UCSD-AML1 (cell line): ENCODE results near the gene OLA1.

Experiments
- DNase-seq: peaks from one replicate; lab custom pipeline; 2025; ENCODE audit not compliant: unreplicated experiment; lab: John Stamatoyannopoulos, UW

Gene OLA1

DNA sequence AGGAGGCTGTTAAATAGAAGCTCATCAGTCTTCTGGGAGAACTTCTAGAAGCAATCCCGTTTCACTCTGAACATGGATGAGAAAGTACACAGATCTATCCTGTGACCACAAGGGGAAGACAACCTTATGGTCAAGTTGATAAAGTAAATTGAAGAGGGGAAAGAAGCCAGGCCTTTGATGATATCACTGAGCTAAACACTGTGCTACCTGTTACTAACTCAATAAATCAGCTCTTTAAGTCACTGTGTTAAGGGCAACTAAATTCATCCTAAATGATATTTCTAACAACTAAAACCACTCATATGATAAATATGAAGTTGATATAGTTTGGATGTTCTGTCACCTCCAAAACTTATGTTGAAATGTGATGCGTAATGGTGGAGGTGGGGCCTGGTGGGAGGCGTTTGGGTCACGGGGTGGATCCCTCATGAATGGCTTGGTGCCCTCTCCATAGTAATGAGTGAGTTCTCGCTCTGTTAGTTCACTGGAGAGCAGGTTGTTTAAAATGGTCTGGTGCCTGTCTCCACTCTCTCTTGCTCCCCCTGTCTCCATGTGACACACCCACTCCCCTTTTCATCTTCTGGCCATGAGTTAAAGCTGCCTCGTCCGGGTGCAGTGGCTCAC is 23.6 kb downstream of the OLA1 start:
- DNase-seq, result no peak

DNA sequence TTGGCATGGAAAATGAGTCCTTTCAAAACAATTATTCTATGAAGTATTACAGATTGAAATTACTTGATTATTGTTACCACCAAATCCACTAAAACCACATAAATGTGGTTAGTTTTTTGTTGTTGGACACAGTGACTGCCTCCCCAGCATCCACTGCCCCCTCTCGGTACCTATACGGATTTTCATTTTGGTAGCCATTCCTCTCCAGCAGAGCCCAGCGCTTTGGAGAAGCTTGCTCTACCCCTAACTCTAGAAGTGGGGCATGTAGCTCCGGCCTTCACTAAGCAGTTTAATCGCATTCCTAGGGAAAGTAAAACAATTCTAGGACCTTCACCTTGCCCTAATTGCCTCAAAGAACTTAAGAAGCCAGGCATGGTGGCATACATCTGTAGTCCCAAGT is 24.2 kb downstream of the OLA1 start:
- DNase-seq, result no peak

DNA sequence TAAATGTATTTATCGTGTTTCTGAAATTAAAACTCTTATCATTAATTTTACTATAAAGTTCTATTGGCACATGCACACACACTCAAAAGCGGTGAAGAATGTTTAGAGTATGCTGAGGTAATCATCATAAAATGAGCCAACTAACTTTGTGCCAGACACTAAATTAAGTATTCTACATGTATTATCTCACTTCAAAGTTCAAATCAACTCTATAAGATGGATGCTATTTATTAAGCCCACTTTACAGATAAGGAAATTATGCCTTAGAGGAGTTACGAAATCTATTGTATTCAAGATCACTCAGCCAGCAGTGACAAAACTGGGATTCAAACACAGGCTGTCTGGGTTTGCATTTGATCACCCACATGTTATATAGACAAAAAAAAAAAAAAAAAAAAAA is 24.9 kb downstream of the OLA1 start:
- DNase-seq, result no peak

DNA sequence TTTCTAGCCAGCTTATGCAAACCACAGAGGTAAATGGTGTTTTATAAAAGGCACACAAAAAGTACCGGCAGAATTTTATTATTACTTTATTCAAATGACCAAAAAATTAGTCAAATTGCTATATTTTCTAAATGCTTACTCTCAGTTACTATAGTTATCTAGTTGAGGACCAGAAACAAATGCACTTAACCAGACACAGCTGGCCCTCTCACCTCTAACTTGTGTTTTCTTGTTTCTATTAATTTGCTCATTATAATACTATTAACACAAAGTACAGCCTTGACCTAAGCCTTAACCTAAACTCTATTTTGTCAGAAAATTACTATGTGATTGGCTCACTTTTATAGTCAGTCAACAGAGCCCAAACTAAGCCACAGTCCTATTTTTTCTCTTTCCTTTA is 26.2 kb downstream of the OLA1 start:
- DNase-seq, result no peak

DNA sequence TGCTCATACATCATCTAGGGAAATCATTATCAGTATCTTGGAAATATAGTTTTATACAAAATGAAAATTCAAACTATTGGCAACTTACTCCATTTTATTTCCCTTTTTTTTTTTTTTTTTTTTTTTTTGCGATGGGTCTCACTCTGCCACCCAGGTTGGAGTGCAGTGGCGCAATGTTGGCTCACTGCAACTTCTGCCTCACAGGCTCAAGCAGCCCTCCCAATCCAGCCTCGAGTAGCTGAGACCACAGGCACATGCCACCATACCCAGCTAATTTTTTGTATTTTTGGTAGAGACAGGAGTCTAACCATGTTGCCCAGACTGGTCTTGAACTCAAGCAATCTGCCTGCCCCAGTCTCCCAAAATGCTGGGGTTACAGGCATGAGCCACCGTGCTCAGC is 29.0 kb downstream of the OLA1 start:
- no peak for DNase-seq

DNA sequence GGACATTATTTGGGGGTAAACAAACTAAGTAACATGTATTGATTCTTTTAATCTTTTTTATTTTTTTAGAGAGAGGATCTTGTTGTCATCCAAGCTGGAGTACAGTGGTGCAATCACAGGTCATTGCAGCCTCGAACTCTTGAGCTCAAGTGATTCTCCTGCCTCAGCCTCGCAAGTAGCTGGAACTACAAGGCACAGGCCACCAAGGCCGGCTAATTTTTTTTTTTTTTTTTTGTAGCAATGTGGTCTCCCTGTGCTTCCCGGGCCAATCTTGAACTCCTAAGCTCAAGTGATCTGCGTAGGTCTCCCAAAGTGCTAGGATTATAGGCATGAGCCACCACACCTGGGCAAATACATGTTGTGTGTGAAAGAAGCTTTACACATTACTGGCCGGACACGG is 29.6 kb downstream of the OLA1 start:
- no peak for DNase-seq

DNA sequence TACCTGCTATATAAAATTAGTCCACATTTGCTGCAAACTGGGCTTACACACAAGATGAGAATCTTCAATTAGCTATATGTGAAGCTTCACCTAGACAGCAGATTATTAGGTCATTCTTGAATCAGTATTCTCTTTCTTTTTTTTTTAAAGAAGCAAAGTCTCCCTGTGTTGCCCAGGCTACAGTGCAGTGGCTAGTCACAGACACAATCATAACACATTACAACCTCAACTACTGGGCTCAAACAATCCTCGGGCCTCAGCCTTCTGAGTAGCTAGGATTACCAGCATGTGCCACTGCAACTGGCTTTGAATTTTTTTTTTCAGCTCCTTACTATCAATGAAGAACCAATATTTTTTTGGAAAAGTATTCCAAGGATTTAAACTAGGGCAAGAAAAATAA is 30.5 kb downstream of the OLA1 start:
- DNase-seq, result no peak

DNA sequence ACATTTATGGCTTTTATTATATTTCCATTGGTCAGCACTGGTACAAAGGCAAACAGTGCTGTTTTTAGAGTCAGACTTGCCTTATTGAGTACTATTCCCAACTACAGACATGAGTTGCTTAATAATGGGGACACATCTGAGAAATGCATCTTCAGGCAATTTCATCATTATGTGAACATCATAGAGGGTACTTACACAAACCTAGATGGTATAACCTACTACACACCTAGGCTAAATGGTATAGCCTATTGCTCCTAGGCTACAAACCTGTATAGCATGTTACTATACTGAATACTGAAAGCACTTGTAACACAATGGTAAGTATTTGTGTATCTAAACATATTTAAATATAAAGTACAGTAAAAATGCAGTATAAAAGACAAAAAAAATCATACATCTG is 36.4 kb downstream of the OLA1 start:
- no peak for DNase-seq

DNA sequence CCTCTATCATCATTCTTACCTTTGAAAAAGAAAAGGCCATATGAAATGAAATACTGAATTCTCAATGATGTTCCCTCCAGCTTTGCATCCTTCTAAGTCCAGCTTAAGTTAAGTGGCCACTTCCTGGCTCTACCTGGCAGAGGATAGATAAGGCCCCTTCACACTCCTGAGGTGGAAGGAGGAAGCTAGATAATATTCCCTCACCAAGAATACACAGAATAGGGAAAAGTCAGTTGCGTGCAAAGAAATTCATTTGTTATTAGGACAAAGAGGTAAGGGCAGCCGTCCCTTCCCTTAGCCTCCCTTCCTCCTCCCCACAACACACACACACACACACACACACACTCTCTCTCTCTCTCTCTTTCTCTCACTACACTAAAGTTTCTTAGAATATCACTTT is 37.5 kb downstream of the OLA1 start:
- DNase-seq, result no peak

DNA sequence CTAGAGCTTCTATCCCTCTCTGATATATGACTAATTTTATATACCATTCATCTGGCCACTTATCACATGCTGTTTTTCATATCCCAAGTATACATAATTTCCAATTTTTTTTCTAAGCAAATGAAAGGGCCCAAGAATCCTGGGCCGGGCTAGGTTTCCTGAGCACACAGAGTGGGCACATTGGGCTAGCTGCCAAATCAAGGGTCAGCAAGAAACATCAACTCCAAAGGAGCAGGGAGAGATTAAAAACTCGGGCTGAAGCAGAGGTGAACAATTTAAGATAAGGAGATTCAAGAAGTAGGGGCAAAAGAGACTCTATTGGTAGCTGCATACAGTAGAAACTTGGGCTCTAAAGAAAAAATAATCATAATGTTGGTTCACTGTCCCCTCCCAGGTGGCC is 39.0 kb downstream of the OLA1 start:
- DNase-seq, result no peak

DNA sequence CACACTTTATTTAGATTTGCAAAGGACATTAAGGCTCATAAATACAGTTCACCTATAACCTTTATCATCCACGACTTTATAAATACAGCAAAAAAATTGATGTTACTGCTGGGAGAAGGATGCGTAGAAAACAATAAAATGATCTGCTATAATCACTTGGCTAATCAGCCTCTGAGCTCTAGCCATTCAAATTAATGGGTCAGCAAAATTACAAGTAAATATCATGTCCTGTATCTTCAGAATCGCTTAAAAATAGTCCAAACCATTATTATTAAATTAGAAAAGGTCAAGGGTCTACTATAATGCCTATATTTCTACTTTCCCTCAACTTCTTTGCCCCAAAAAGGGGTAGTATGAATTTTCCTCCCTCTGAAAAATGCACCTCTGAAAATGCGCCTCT is 40.3 kb downstream of the OLA1 start:
- no peak for DNase-seq

DNA sequence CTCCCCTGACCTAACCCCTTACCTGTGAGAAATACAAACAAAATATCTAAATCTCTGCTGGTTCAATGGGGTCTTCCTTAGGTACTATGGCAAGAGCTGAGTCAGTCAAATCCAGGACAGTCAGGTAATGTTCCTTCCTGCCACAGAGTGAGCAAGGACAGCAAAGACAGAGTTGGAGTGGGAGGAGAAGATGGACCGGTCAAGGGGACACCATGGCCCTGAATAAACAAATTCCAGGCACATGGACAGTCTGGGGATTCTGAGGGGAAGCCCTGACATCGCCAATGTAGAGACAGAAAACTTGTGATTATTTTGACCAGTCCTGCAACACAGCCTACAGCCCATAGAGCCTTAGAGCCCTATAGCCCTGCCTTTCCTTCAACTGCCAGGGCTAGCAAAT is 42.8 kb downstream of the OLA1 start:
- DNase-seq, result no peak

DNA sequence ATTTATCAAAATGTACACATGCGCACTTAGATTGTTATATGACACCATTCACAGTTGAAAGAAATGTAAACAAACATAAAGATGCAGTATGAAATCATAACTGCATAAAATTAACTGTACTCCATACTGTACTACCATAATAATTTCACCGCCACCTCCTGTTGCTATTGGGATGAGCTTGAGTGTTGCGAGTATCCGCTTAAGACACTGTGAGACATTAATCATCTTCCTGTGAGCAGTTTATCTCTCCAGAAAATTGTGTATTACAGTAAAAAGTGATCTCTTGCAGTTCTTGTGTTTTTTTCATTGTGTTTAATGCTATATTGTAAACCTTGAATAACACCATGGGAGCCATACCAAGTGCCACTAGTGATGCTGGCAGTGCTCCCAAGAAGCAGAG is 46.1 kb downstream of the OLA1 start:
- DNase-seq, result no peak

DNA sequence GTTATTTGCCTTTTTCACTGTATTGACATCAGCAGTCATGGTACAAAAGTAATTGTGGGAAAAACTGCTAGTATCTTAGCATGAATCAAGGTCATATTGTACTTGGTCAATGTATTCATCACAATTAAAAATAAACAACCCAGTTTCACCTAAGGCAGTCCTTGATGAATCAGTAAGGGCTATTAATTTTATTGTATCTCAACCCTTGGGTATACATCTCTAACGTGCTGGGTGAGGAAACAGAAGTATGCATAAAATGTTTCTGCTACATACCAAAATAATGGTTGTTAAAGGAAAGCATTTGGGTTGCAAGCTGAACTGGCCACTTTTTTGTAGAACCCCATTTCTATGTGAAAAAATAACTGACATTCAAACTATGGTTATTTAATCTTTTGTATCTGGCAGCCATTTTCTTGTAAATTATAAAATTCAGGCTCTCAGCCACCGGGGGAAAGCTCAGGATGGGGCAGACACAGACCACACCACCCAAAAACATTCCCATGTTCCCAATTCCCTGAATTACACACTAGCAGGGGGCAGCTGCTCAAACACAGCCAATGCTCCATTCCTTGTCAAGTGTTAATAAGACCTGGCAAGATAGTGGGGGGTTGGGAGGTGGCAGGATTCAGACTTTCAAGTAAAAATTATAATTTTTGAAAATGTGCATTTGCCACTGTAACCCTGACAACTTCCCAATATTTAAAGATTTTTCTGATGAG is 49.3 kb downstream of the OLA1 start:
- no peak for DNase-seq

DNA sequence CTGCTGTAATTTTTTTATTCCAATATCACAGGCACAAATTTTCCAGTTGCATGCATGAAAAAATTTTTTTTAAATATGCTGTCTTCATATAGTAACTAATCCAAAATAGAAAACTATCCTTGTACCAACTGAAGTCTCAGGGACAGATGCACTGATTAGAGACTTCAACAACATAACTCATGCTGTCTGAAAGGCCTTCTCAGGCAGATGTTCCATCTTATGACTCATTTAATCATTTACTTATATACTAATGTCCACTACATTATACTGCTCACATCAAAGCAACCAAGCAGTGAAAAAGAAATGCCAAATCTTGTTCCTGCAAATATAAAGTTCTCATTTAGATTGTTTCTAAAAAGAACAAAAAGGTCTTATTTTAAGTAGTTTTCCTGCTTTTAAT is 53.1 kb downstream of the OLA1 start:
- DNase-seq, result no peak

DNA sequence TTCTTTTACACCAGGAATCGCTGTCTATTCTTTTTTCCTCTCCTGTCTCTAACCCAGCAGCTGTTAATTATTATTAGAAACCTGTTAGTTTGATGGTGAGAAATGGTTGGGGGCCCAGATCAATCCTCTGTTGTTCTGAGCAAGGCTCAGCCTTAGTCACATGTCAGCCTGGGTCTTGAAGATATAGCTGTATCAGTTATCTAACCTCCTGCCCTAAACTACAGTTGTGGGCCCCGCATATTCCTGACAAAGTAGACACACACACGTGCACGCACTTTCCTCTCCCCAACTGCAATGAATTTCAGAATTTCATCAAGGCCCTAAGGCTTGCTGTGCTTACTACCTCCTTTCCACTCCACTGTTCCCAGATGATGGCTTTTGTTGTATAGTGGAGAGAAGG is 54.6 kb downstream of the OLA1 start:
- DNase-seq, result no peak

DNA sequence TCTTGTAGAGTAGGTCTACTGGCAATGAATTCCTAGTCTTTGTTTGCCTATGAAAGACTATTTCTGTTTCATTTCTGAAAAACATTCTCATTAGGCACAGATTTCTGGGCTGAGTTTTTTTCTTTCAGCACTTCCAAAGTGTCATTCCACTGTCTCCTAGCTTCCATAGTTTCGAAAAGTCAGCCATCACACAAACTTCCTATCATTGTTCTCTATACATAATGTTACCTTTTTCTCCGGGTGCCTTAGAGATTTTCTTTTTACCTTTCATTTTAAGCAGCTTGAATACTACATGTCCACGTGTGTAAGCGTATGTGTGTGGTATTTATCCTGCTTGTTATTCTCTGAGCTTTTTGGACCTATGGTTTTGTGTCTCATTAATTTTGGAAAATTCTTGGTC is 55.7 kb downstream of the OLA1 start:
- no peak for DNase-seq

DNA sequence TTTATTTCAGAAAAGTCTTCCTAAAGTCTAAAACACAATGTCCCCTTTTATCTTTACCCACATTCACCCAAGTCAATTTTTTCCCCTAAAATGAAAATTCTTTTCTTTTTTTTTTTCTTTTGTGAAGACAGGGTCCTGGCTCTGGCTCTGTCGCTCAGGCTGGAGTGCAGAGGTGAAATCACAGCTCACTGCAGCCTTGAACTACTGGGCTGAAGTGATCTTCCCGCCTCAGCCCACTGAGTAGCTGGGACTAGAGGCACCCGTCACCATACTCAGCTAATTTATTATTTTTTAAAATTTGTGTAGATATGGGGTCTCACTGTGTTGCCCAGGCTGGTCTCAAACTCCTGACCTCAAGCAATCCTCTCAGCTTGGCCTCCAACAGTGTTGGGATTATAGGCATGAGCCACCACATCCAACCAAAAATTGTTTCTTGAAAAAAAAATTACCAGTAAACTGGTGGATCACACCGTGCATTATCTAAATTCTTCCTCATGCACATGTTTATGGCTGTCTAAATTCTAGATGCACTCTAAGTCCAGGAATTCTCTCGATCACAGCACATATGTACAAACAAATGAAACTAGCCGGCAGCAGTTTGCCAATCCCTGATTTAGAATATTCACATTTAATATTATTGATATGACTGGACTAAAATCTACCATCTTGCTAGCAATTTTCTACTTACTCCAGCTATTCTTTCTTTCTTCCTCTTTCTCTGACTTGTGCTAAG is 56.8 kb downstream of the OLA1 start:
- DNase-seq, result no peak

DNA sequence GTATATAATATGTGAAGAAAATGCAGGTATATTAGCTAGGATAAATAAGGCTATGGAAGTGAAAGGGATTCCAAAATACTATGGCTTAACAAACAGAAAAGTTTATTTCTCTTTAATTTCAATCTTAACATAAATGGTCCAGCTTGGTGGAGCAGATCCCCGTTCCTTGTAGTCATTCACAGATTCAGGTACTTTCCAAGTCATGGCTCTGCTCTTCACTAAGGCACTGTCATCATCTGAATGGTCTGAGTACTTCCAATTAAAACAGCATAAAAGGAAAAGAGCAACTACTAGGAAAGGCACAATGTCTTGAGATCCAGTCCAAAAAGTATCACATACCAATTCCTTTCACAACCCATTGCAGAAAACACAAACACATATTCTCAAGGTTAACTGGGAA is 63.4 kb downstream of the OLA1 start:
- DNase-seq, result no peak

DNA sequence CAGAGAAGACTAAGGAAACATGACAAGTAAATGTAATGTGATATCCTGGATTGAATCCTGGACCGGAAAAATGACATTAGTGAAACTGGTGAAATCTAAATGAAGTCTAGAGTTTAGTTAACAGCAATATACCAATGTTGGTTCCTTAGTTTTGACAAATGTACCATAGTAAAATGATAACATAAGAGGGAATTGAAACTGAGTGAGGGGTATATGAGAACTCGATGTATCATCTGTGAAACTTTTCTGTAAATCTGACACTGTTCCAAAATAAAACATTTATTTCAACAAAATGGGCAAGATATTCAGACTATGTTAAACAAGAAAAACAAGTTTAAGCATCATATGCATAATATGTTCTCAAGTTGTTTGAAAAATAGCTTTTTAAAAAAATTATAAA is 63.8 kb downstream of the OLA1 start:
- no peak for DNase-seq

DNA sequence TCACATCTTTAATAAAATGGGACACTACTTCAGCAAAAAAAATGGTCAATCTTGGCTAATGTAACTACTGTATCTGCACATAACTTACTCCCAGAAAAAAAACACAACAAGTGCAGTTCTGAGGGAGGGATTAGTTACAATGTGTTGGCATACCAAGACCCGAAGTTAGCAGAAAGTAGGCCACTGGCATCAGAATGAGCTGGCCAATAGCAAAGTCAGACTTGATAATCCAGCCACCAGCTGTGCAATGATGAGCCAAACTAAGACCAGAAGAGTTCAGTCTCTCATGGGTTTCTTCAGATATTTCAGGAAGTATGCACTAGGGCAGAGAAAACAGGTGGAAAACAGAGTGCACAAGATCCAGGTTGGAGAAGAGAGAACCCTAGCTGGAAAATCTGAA is 65.3 kb downstream of the OLA1 start:
- DNase-seq, result no peak

DNA sequence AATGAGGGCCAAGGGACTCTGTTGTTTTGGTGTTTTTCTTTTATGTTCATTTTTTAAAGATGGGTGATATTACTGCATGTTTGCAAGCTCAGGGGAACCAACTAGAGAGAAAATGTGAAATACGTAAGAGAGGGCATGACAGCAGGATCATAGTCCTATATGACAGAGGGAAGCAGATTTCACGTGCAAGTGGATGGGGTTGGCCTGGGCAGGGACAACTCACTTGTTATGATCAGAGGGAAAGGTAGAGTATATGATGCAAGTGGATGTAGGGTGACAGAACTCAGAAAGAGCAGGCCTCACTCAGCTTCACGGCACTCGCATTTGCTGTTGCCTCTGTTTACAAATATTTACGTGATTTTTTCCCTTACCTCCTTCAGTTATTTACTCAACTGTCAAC is 67.0 kb downstream of the OLA1 start:
- no peak for DNase-seq
